GM18517 (cell line): Measurements from ENCODE around the gene SRCIN1.
"Not testable (repeated sequence)": the region's sequence is repeated elsewhere in the genome, so short reads cannot be mapped to it uniquely, and the experiment has no call there.

ENCODE experiments used
- ATAC-seq: cut with Tn5 transposase; IDR thresholded peaks from one replicate; pipeline ENCODE4 v1.9.1; 2021; ENCODE audit warnings: mild to moderate bottlenecking, moderate library complexity; ENCODE audit not compliant: unreplicated experiment

The SRCIN1 gene

DNA sequence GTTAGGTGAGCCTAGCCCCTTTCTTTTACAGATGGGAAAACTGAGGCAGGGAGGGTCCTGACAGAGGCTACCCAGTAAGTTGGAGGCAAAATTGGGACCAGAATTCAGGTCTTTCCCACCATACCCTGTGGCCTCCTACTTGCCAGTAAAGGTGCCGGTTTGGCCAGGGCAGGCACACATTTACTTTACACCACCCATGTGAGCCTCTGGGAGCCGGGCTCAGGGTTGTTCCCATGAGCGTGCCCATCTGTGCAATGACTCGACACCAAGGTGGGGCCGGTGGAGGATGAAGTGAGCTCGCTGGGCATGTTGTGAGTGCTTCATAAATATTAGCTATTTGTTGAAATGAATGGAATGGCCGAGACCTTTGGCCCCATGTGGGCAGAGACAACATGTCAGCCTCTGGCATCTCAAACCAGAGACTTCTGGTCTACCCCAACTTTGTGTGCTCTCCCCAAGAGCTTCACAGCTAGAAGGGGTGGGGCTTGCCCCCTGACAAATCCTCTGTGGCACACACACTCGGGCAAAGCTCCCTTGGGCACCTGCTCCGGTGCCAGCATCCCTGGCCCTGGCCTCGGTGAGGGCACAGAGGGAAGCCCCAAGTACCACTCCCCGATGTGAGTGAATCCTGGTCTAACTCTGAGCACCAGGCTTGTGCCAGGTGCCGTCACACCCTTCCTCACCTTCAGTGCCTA is 60.1 kb downstream of the SRCIN1 start:
- no peak for ATAC-seq

DNA sequence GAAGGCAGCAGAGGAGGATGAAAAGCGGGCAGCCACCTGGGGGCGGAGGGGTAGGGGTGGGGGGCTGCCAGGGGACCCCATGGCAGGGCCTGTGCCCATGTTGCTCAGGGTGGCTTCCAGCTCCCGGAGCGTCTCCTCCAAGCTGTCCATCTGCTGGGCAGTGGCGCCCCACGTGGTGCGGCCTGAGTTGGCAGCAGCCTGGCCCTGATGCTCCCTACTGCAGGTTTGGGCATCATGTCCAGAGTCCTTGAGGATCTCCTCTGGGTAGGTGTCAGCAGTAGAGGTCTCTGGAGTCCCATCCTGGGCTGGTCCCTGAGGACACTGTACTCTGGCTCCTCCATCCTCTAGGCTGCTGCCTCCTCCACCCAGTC is 60.9 kb downstream of the SRCIN1 start:
- ATAC-seq, result no peak

- ATAC-seq, result no peak
Observed at GRCh38 chr17:38544175-38544838, 61.4 kb downstream of the SRCIN1 start.

DNA sequence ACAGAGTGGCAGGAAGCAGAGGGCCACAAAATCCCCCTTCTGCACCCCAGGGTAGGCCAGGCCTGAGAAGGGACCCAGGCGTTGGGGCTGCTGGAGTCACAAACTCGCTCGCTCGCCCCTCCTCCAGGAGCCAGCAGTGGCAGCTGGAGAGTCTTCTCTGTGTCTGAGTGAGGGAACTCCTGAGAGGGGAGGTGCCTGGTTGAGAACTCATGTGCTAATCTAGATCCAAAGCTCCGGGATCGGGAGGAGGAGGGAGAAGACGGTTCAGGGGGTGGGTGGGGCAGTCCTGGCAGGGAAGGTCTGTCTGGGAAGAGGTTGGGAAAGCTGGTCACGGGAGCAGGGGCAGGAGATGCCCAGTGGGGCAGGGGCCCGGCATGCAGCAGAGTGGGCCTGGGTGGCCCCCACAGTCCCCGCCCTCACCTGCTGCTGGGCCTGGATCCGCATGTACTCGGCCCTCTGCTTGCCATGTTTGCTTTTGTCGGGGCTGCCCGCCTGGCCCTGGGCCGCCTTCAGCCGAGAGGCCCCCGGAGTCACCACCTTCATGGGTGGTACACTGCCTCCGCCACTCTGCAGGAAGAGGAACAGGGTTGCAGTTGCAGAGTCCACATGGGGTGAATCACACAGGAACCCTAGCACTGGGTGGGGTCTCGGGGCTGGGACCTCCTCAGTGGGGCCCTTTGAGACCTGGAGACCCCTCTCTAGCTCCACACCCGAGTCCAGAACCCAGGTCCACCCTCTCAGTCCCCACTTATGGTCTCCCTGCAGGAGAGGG is 62.2 kb downstream of the SRCIN1 start:
- ATAC-seq, result no peak

DNA sequence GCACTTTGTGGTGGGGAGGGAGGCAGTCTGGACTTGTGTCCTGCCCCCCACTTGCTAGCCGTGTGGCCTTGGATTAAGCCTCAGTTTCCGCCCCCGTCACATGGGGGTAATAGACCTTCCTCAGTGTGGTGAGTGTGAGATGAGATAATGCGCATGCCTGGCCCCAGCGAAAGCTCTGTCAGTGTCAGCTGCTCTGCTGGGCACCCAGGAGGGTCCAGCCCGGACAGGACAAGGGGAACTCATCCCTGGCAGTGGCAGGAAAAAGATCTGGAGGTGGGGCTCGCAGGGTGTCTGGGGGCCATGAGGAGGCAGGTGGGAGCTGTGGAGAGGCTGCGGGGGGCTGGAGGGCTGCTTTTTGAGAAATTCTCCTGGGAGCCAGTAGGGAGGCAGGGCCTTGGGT is 63.5 kb downstream of the SRCIN1 start:
- ATAC-seq, result no peak

DNA sequence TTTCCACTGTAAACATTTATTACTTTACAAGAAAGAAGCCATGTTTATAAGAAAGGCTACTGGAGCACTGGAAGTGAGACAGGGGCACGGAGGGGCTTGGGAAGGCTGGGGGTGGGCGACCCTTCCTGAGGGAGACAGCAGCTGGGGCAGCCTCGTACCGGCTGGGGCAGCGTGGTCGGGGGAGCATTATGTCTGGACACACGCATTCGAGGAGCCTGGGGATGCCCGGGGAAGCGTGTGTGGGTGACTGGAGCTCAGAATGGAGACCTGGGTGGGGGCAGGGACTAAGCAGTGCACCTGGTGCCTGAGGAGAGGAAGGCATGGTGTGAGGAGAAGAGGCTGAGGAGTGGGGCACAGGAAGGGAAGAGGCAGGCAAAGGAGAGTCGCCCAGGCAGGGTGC is 64.5 kb downstream of the SRCIN1 start:
- no peak for ATAC-seq

DNA sequence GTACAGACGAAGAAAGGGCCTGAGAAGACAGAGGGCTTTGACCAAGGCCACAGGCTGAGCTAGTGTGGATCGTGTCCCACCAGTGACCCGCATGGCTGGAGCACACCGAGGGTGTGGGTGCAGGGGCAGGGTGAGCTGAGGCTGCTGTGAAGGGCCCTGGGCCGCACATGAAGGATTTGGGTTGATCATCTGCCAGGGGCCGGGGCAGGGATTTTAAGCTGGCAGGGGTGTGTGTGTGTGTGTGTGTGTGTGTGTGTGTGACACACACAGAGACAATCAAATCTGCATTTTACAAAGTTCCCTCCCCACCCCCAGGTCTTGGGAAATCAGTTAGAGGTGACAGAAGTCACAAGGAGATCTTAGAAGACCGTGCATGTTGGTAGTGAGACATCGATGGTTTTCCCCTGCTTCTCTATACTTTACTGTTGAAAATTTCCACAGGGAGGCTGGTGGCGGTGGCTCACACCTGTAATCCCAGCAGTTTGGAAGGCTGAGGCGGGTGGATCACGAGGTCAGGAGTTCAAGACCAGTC is 65.2 kb downstream of the SRCIN1 start:
- ATAC-seq, result no peak

- ATAC-seq, result no peak
Observed at GRCh38 chr17:38539386-38539785, 66.4 kb downstream of the SRCIN1 start.

GRCh38 chr17:38538906-38539305 is 66.8 kb downstream of the SRCIN1 start:
- no peak for ATAC-seq

DNA sequence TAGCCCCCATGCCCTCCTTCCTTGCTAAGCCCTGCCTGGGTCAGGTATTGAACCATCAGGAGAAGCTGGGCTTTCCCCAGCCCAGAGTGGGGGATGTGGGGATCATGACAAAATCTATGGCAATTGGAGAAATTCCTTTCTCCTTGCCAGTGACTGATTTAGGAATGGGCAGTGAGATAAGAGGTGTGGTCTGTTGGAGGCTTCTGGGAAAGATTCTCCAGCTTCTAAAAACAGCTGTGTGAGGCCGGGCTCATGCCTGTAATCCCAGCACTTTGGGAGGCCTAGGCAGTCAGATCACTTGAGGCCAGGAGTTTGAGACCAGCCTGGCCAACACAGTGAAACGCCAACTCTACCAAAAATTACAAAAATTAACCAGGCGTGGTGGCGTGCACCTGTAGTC is 69.1 kb downstream of the SRCIN1 start:
- no peak for ATAC-seq

GRCh38 chr17:38535886-38536285 is 69.9 kb downstream of the SRCIN1 start:
- no peak for ATAC-seq

DNA sequence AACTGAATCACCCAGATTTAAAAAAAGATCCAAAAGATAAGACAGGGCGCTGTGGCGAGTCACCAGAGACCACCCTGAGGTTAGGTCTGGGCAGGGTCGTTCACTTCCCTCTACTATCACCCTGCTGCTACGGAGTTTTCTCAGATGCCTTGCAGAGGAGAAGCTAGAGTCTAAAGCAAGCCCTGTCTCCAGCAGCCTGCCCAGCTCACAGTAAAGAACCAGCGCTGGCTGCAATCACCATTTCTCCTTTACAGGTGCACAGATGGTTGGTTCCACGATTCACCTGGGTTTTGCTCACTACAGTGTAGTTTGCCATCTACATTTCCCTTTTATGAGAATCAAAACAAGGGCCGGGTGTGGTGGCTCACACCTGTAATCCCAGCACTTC is 71.3 kb downstream of the SRCIN1 start:
- ATAC-seq, result no peak

DNA sequence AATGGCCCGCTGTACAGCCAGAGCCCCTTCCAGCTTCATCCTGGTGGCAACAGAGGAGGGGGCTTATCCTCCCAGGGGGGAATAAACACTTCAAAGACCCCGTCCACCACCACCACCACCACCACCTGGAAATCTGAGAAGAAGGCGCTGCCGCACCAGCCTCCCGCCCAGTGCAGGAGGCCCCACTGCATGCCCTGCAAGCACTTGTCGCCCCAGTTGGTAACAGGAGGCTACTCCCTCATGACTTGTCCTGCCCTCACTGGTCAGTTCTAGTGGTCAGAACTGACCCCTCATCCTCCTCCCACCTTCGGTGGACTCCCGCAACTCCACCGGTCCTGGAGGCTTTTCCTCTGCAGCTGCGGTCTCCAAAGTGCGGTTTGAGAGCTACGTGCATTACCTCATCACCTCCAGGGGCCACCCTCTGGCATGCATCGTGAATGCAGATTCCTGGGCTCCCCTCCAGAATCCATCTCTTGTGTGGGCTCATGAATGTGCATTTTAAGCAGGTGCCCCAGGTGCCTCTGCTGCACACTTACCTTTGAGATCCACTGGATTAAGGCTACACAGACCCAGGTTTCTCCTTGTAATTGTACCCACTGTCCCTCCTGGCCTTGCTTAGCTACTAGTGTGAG is 71.8 kb downstream of the SRCIN1 start:
- no peak for ATAC-seq

GRCh38 chr17:38533241-38533640 is 72.5 kb downstream of the SRCIN1 start:
- no peak for ATAC-seq

- ATAC-seq, result no peak
Observed at GRCh38 chr17:38532451-38532850, 73.3 kb downstream of the SRCIN1 start.

- not testable (repeated sequence) for ATAC-seq
Observed at GRCh38 chr17:38531761-38532160, 74.0 kb downstream of the SRCIN1 start.

DNA sequence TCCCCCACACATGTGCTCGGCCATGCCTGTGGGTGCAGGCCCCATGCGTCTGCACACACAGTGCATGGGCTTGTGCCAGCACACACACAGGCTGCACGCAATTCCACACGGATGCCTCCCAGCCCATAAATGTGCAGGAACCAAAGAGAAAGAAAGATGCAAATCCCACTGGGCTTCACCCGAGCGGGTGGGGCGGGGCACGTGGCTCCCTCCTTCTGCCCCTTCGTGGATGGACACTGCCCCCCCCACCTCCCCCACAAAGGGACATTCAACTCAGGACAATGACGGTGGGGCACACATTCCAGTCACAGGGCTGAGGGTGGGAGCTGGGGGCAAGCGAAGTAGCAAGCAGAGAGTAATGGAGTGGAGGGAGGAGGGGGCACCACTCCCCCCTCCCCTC is 74.9 kb downstream of the SRCIN1 start:
- not testable (repeated sequence) for ATAC-seq

DNA sequence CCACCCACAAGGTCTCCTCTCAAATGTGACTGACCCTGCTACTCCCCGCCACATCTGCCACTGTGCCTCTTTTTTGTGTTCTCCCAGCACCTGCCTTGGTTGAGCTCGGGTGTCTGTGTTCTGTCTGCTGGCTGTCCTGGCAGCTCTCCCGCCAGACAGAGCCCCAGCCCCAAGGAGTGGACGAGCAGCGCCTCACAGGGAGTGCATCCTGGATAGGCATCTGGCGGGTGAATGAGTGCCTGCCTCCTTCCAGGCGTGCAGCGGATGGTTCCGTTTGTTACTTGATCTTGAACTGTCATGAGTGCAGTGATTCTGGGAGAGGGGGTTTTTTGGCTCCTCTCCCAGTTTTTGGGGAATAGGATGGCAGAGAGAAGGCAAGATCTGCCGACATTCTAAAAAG is 77.6 kb downstream of the SRCIN1 start:
- ATAC-seq, result not testable (repeated sequence)

- not testable (repeated sequence) for ATAC-seq
Observed at GRCh38 chr17:38526526-38526925, 79.2 kb downstream of the SRCIN1 start.

DNA sequence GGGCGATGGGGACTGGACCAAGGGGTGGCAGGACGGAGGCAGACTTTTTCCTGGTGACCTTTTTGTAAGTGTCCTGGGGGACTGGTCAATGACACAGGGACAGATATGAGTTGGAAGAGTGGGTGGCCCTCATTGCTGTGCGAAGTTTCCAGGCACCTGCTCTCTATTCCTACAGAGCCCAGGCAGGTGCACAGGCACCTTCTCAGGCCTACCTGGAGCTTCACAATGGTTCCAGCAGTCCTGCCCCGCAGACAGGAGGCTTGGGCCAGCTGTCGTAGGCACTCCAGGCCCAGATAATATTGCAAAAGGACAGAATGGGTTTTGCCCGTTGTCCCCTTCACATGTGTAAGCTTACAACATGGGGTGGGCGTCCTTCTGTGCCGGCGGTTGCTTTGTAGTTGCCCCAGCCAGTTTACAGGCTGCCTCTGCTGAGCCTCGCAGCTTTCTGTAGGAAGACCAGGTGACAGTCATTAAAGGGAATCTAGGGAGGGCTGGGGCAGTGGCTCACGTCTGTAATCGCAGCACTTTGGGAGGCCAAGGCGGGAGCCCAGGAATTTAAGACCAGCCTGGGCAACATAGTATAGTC is 93.2 kb downstream of the SRCIN1 start:
- ATAC-seq, result no peak
